Measurements from ENCODE around the gene KANK4. TPM values are rescaled to one million over a fixed set of nuclear protein-coding genes. Genes with fewer than 3 reads are reported as not detected.

KANK4 gene
- total and polyA plus RNA-seq, 2 of the 4 experiments (the other 2 are of a cell fraction): not detected

DNA sequence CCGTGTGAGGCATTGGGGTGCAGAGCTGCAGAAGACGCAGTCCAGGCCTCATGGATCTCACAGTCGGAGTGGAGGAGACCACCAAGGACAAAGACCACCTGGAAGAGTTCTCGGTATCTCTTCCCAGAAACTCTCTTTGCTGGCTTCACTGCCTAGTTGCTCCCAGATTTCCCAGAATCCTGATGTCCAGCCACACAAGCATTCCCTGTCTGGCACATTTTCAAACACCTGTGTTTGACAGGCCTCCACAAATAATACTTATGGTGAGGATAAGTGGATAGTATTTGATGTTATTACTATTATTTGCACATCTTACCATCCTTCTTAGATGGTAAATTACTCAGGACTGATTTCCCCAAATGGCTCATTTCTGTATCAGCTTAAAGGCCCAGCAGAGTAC, 27.7 kb upstream of the KANK4 start:
- H3K56ac ChIP-seq (ENCODE audit: extremely low read depth, insufficient read depth, low read length): no peak overlapping the region
- no peak overlapping the region for H4K91ac ChIP-seq (ENCODE audit: insufficient read depth, low read depth, low read length)
- ATAC-seq (ENCODE audit: low read depth) (no peak), DNase-seq (no peak)
- no peak overlapping the region for H2AFZ ChIP-seq (replicated peaks; ENCODE audit: low read length, poor library complexity)
- dilution Hi-C loops (cut with HindIII; ENCODE audit: low sequenced_read_pairs, unreplicated experiment): no loop called here
- no peak overlapping the region for H4K5ac ChIP-seq (ENCODE audit: low read depth, low read length)
- no peaks in the 10 kb centered on the region for H3K9me3 ChIP-seq (ENCODE audit: control insufficient read depth, insufficient read depth, low read length)
- H4K8ac ChIP-seq (ENCODE audit: low read depth in 2 of 2, low read length in 2 of 2): no peak overlapping the region
- no peak overlapping the region for H3K14ac ChIP-seq (replicated peaks; ENCODE audit: low read depth, low read length)
- H3K23ac ChIP-seq (ENCODE audit: low read depth, low read length): no peak overlapping the region
- H3K9me1 ChIP-seq (ENCODE audit: insufficient read depth, low read length): no peaks in the 10 kb centered on the region
- no peaks in the 10 kb centered on the region for H3K4me1 ChIP-seq (ENCODE audit: control insufficient read depth, insufficient read depth, low read length)
- POLR2A ChIA-PET (ENCODE audit: unreplicated experiment): no interaction called here
- no peak overlapping the region for H3K27ac ChIP-seq (ENCODE audit: insufficient read depth, low read length)
- H3K18ac ChIP-seq (ENCODE audit: low read depth, low read length): no peak overlapping the region
- intact Hi-C loops (cut with micrococcal nuclease): no loop called here
- no peak overlapping the region for H2BK5ac ChIP-seq (ENCODE audit: low read depth, low read length, poor library complexity, severe bottlenecking)
- no peak overlapping the region for H2BK15ac ChIP-seq (ENCODE audit: low read depth, low read length)
- WGBS, 2 experiments (ENCODE audit: extremely low coverage in 2 of 2, insufficient read length in 1 of 2): 40% methylated on average over 1 of the region's 4 CpGs; no CpG with 5 or more reads in 1 of the 2 experiments
- no peaks in the 10 kb centered on the region for H3K27me3 ChIP-seq (ENCODE audit: control insufficient read depth, insufficient read depth, low read length)
- H3K4me3 ChIP-seq (ENCODE audit: insufficient read depth, low read depth, low read length): no peak overlapping the region
- H3K4ac ChIP-seq (ENCODE audit: low read depth, low read length): no peak overlapping the region
- no peak overlapping the region for H2BK20ac ChIP-seq (ENCODE audit: low read depth, low read length)
- in situ Hi-C loops (cut with MboI; ENCODE audit: low sequenced_read_pairs): no loop called here
- no peak for TF ChIP-seq NFE2L2 (IDR thresholded peaks at IDR 0.05; ENCODE audit: low read depth, low read length)
- no peak for TF ChIP-seq RFX5 (IDR thresholded peaks at IDR 0.05; ENCODE audit: low read depth, low read length)
- TF ChIP-seq RCOR1 (IDR thresholded peaks at IDR 0.05; ENCODE audit: insufficient replicate concordance, low read length): no peak
- no peak for TF ChIP-seq CHD1 (IDR thresholded peaks at IDR 0.05; ENCODE audit: low read depth, low read length)
- no peak for TF ChIP-seq MXI1 (IDR thresholded peaks at IDR 0.05; ENCODE audit: borderline replicate concordance, low read depth, low read length)
- no peak for TF ChIP-seq CTCF (conservative IDR thresholded peaks at IDR 0.05; ENCODE audit: low read depth, low read length)
- no peak for TF ChIP-seq SMC3 (IDR thresholded peaks at IDR 0.05; ENCODE audit: low read depth, low read length)
- TF ChIP-seq MAFK (IDR thresholded peaks at IDR 0.05; ENCODE audit: low read depth, low read length): no peak
- no peak for TF ChIP-seq CEBPB (IDR thresholded peaks at IDR 0.05; ENCODE audit: low read depth, low read length)
- no peak for TF ChIP-seq RAD21 (IDR thresholded peaks at IDR 0.05; ENCODE audit: low read length)
- TF ChIP-seq BHLHE40 (IDR thresholded peaks at IDR 0.05; ENCODE audit: low read depth, low read length): no peak
- TF ChIP-seq USF2 (IDR thresholded peaks at IDR 0.05; ENCODE audit: low read depth, low read length): no peak
- no peak for TF ChIP-seq POLR2A (IDR thresholded peaks at IDR 0.05; ENCODE audit: low read depth, low read length)
- no peak for TF ChIP-seq ELK1 (IDR thresholded peaks at IDR 0.05; ENCODE audit: borderline replicate concordance, low read depth, low read length)
- TF ChIP-seq MAZ (IDR thresholded peaks at IDR 0.05; ENCODE audit: borderline replicate concordance, low read depth, low read length): no peak
- TF ChIP-seq FOS (IDR thresholded peaks at IDR 0.05; ENCODE audit: low read depth, low read length): no peak
- H3K4me2 ChIP-seq (ENCODE audit: low read depth, low read length): no peak overlapping the region
- no peaks in the 10 kb centered on the region for H3K79me1 ChIP-seq (ENCODE audit: low read depth in 1 of 2, low read length in 2 of 2)
- no TSS peak for BruUV-seq (replicated peaks)
- H3K36me3 ChIP-seq (ENCODE audit: control insufficient read depth, insufficient read depth, low read length): no peaks in the 10 kb centered on the region
- H4K20me1 ChIP-seq (ENCODE audit: insufficient read depth, low read length): no peaks in the 10 kb centered on the region
- H2BK120ac ChIP-seq (ENCODE audit: low read depth, low read length): no peak overlapping the region
- CTCF ChIA-PET: no interaction called here
- no peak overlapping the region for H2AK5ac ChIP-seq (ENCODE audit: low read depth, low read length)
- H2AK9ac ChIP-seq (replicated peaks; ENCODE audit: low read depth, low read length, poor library complexity): no peak overlapping the region
- H3K9ac ChIP-seq (ENCODE audit: low read depth, low read length): no peak overlapping the region

Data from IMR-90 (cell line).